Adrenal gland (tissue), 5 donors: ENCODE data around the gene PTPMT1.

Experiments
- CTCF ChIP-seq, 6 experiments: fragments of 450-650 bp in 4 of 6; fragments of 200-600 bp in 2 of 6; sonication (generic) in 1 of 6; IDR thresholded peaks; 1 replicate in 5 of 6; 2 replicates in 1 of 6; pipeline versions ENCODE4 v1.5.1 to v1.8.0; 2016 to 2021; ENCODE audit warnings: antibody characterized with exemption in 6 of 6, mild to moderate bottlenecking in 2 of 6, moderate library complexity in 1 of 6
- POLR2A ChIP-seq, 2 donors: fragments of 450-650 bp; IDR thresholded peaks; one replicate each; pipeline ENCODE4 v1.6.1; 2017; ENCODE audit warnings: antibody characterized with exemption in 2 of 2, mild to moderate bottlenecking in 2 of 2, moderate library complexity in 1 of 2
- donor health status: DM: no; HTN: no; CAD: no.

DNA sequence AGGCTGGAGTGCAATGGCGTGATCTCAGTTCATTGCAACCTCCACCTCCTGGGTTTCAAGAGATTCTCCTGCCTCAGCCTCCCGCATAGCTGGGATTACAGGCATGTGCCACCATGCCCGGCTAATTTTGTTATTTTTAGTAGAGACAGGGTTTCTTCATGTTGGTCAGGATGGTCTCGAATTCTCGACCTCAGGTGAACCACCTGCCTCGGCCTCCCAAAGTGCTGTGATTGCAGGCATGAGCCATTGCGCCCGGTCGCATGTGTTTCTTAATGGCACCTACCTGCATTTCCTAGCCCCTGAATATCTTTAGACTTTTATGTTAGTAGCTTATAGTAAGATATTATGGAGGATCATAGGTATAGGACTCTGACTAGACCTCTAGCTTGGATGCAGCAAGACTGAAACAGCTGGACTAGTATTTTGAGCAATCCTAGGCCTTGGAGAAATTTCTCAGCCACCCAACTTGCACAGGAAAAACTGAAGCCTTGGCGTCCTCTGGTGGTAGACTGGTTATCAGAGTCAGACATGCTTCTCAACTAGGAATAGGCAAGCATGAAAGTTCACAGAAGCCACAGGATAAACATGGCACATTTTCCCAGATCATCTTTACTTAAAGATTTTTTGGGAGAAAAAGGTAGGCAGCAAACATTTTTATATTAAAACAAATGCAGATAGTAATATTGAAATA is 51.5 kb downstream of the PTPMT1 start:
- TF ChIP-seq CTCF (IDR thresholded peaks at IDR 0.05) (peak; percentile 53 to 93 (median 78)), POLR2A (IDR thresholded peaks at IDR 0.05) (no peak)
